GM12878 (cell line): Measurements from ENCODE around the gene NDUFS4. TPM values are rescaled to one million over a fixed set of nuclear protein-coding genes. Genes with fewer than 3 reads are reported as not detected.

Source experiments
- ATAC-seq: fragments of 200-7000 bp; cut with Tn5 transposase; 3 replicates; pipeline ENCODE4 v1.9.1; 2020; ENCODE audit warnings: mild to moderate bottlenecking, moderate library complexity
- BruUV-seq: library from RNA; stranded (reverse); fragments of 400-500 nt; replicated peaks from 2 replicates; lab custom pipeline; 2021; lab: Mats Ljungman, UMichigan
- CTCF ChIA-PET: fragments of 300-600 bp; sonication (Branson Sonifier 250); formaldehyde crosslinking; extraction: SDS; loops from one replicate; lab custom pipeline; 2021; ENCODE audit warnings: inconsistent platforms; lab: Yijun Ruan, JAX
- POLR2A ChIA-PET: fragments of 350-600 bp; formaldehyde crosslinking; extraction: SDS; loops from one replicate; lab custom pipeline; 2021; ENCODE audit warnings: inconsistent platforms; lab: Charles Lee
- RAD21 ChIA-PET: fragments of 300-600 bp; sonication (Branson Sonifier 250); formaldehyde crosslinking; loops from one replicate; lab custom pipeline; 2023; ENCODE audit warnings: antibody characterized with exemption; ENCODE audit not compliant: unreplicated experiment; lab: Charles Lee
- SMC1A ChIA-PET: fragments of 300-600 bp; sonication (Branson Sonifier 250); formaldehyde crosslinking; loops from one replicate; lab custom pipeline; 2023; ENCODE audit not compliant: unreplicated experiment, uncharacterized antibody; lab: Charles Lee
- DNase-seq: peaks from one replicate; pipeline ENCODE4 v3.0.0-alpha.2; 2011; ENCODE audit warnings: low read depth, low spot score
- FAIRE-seq: peaks from 3 replicates; lab custom pipeline; 2011; peaks lifted over from hg19 to GRCh38; lab: Jason Lieb, UNC
- H2AFZ ChIP-seq: 2 replicates; pipeline ENCODE4 v1.6.0; 2011; ENCODE audit warnings: low read depth, low read length, control low read depth; ENCODE audit not compliant: control insufficient read depth
- H3K27ac ChIP-seq: 2 replicates; pipeline ENCODE4 v1.5.1; 2011; ENCODE audit warnings: control low read depth; ENCODE audit not compliant: control insufficient read depth, insufficient read depth
- H3K27me3 ChIP-seq, 2 experiments: replicated peaks in 1 of 2; 2 replicates each; pipeline versions ENCODE4 v1.6.0 to v1.6.1; 2011; ENCODE audit warnings: low read length in 1 of 2; ENCODE audit not compliant: control insufficient read depth in 2 of 2, insufficient read depth in 2 of 2
- H3K36me3 ChIP-seq, 2 experiments: 2 replicates each; pipeline ENCODE4 v1.5.1; 2011; ENCODE audit warnings: low read length in 1 of 2; ENCODE audit not compliant: control insufficient read depth in 2 of 2, insufficient read depth in 2 of 2
- H3K4me1 ChIP-seq: 2 replicates; pipeline ENCODE4 v1.6.1; 2011; ENCODE audit warnings: mild to moderate bottlenecking, low read length, moderate library complexity, mixed read lengths; ENCODE audit not compliant: control insufficient read depth, insufficient read depth
- H3K4me2 ChIP-seq: 2 replicates; pipeline ENCODE4 v1.6.0; 2011; ENCODE audit warnings: control low read depth; ENCODE audit not compliant: control insufficient read depth, insufficient read depth
- H3K4me3 ChIP-seq: fragments of 200-600 bp; sonication (generic); 2 replicates; pipeline ENCODE4 v1.5.1; 2016
- H3K79me2 ChIP-seq: 2 replicates; pipeline ENCODE4 v1.6.0; 2011; ENCODE audit warnings: low read length; ENCODE audit not compliant: control insufficient read depth, insufficient read depth
- H3K9ac ChIP-seq: 2 replicates; pipeline ENCODE4 v1.8.0; 2011; ENCODE audit warnings: low read length, control low read depth, mixed read lengths; ENCODE audit not compliant: control insufficient read depth, insufficient read depth
- H3K9me3 ChIP-seq: replicated peaks from 3 replicates; pipeline ENCODE4 v1.5.1; 2011; ENCODE audit warnings: mild to moderate bottlenecking, low read length; ENCODE audit not compliant: control insufficient read depth, insufficient read depth
- H4K20me1 ChIP-seq: 2 replicates; pipeline ENCODE4 v1.6.0; 2011; ENCODE audit not compliant: control insufficient read depth, insufficient read depth
- ATF7 ChIP-seq: fragments of 450-650 bp; IDR thresholded peaks from 2 replicates; pipeline ENCODE4 v1.6.1; 2016; ENCODE audit warnings: low read depth, mild to moderate bottlenecking
- BACH1 ChIP-seq: fragments of 450-650 bp; IDR thresholded peaks from 2 replicates; pipeline ENCODE4 v1.6.1; 2017; ENCODE audit warnings: mild to moderate bottlenecking, borderline replicate concordance
- BRCA1 ChIP-seq: IDR thresholded peaks from 2 replicates; pipeline ENCODE4 v1.6.1; 2011; ENCODE audit warnings: low read depth, low read length, improper control_type of control experiment
- EGR1 ChIP-seq, 2 experiments: IDR thresholded peaks; 1 replicate in 1 of 2; 2 replicates in 1 of 2; pipeline ENCODE4 v1.6.1; 2011 to 2012; ENCODE audit warnings: low read depth in 2 of 2, low read length in 2 of 2, borderline replicate concordance in 1 of 2, mild to moderate bottlenecking in 1 of 2, moderate library complexity in 1 of 2
- EP300 ChIP-seq, 2 experiments: fragments of 150-350 bp in 1 of 2; IDR thresholded peaks; 2 replicates each; pipeline ENCODE4 v1.6.1; 2011 to 2012; ENCODE audit warnings: low read depth in 2 of 2, low read length in 2 of 2, borderline replicate concordance in 1 of 2, improper control_type of control experiment in 1 of 2, inconsistent platforms in 1 of 2; ENCODE audit not compliant: control insufficient read depth in 1 of 2
- EZH2 ChIP-seq: IDR thresholded peaks from 2 replicates; pipeline ENCODE4 v1.6.1; 2012; ENCODE audit warnings: low read depth, mild to moderate bottlenecking, control low read depth, inconsistent platforms, low read length, borderline replicate concordance; ENCODE audit not compliant: control insufficient read depth
- LARP7 ChIP-seq: fragments of 450-650 bp; IDR thresholded peaks from 2 replicates; pipeline ENCODE4 v1.6.1; 2017; ENCODE audit warnings: mild to moderate bottlenecking
- MEF2B ChIP-seq: fragments of 450-650 bp; IDR thresholded peaks from 2 replicates; pipeline ENCODE4 v1.6.1; 2018; ENCODE audit warnings: mild to moderate bottlenecking, moderate library complexity; ENCODE audit not compliant: partially characterized antibody, poor library complexity, severe bottlenecking
- NFIC ChIP-seq: IDR thresholded peaks from 2 replicates; pipeline ENCODE4 v1.6.1; 2012; ENCODE audit warnings: low read depth, mild to moderate bottlenecking, inconsistent platforms, low read length, moderate library complexity
- POLR2A ChIP-seq: IDR thresholded peaks from 2 replicates; pipeline ENCODE4 v1.6.1; 2011; ENCODE audit warnings: low read depth, mild to moderate bottlenecking, low read length
- POLR2AphosphoS5 ChIP-seq: IDR thresholded peaks from 2 replicates; pipeline ENCODE4 v1.6.1; 2011; ENCODE audit warnings: mild to moderate bottlenecking, low read length, inconsistent platforms
- REST ChIP-seq: IDR thresholded peaks from 2 replicates; pipeline ENCODE4 v1.6.1; 2012; ENCODE audit warnings: mild to moderate bottlenecking, low read depth, low read length
- TCF3 ChIP-seq: IDR thresholded peaks from 2 replicates; pipeline ENCODE4 v1.6.1; 2012; ENCODE audit warnings: low read depth, mild to moderate bottlenecking, low read length, borderline replicate concordance; ENCODE audit not compliant: insufficient read depth
- ZNF217 ChIP-seq: fragments of 450-650 bp; IDR thresholded peaks from 2 replicates; pipeline ENCODE4 v1.6.1; 2017; ENCODE audit warnings: antibody characterized with exemption, mild to moderate bottlenecking
- ZSCAN29 ChIP-seq: fragments of 450-650 bp; IDR thresholded peaks from 2 replicates; pipeline ENCODE4 v1.6.1; 2017; ENCODE audit warnings: mild to moderate bottlenecking, moderate library complexity
- ZZZ3 ChIP-seq: IDR thresholded peaks from 2 replicates; pipeline ENCODE4 v1.6.1; 2011; ENCODE audit warnings: low read depth; ENCODE audit not compliant: control insufficient read depth, insufficient read length
- WGBS: methylation state at CpG from one replicate; pipeline ENCODE4 v1.1.6; 2016; ENCODE audit warnings: low lambda C conversion rate; ENCODE audit not compliant: insufficient replicate concordance, insufficient coverage; ENCODE audit errors: missing lambda C conversion rate; 5-methylcytosine and 5-hydroxymethylcytosine counted together
- in situ Hi-C: fragments of 300-500 bp; cut with MboI; formaldehyde crosslinking; loops from 9 replicates; pipeline ENCODE4 v1.14.3; 2018; ENCODE audit warnings: mixed read lengths
- intact Hi-C: fragments of 100-400 bp; cut with micrococcal nuclease; formaldehyde crosslinking; loops from one replicate; pipeline ENCODE4 v1.14.2; 2022; ENCODE audit not compliant: unreplicated experiment
- polyA plus RNA-seq, 11 experiments: library from polyadenylated mRNA; depleted of rRNA in 4 of 11; unstranded in 6 of 11; stranded (reverse) in 5 of 11; fragments of >200 nt; fragmentation: Nextera tagmentation in 4 of 11; fragmentation: Illumina TruSeq in 1 of 11; extraction: Ambion mirVana in 4 of 11; extraction: Trizol in 1 of 11; gene quantifications; 1 replicate in 1 of 11; 2 replicates in 10 of 11; pipeline versions ENCODE4 v1.2.1 to v1.2.3, GENCODE V29; 2011 to 2016; ENCODE audit warnings: inconsistent platforms in 2 of 11, missing spikeins in 2 of 11, low read depth in 1 of 11
- total RNA-seq, 4 experiments: library from RNA; depleted of rRNA in 3 of 4; stranded (reverse); fragments of >200 nt in 3 of 4; fragmentation: Illumina TruSeq in 1 of 4; extraction: Trizol in 1 of 4; gene quantifications; 2 replicates each; pipeline versions ENCODE4 v1.2.1 to v1.2.3, GENCODE V29; 2013 to 2021

The NDUFS4 gene
- total and polyA plus RNA-seq, 10 of the 15 experiments (the other 5 are each of a cell fraction or from before 2014, with no cell fraction given), result 69.9 to 366 (median 114) TPM

GRCh38 chr5:53614376-53614885, 54.0 kb downstream of the NDUFS4 start:
- peak; percentile 49 for FAIRE-seq
- POLR2A ChIA-PET, result interaction anchor here (0.5 kb wide), 1 partner anchor 54 kb away, joined by 3 read pairs; no protein-coding TSS in a partner anchor

GRCh38 chr5:53616939-53617549, 56.6 kb downstream of the NDUFS4 start:
- no peaks in the 10 kb centered on the region for H3K27me3 ChIP-seq
- H2AFZ ChIP-seq, result no peak overlapping the region
- H3K9me3 ChIP-seq, result peaks cover under 1% of the 10 kb centered on the region; the same call in 1 of the 3 replicates
- no peak overlapping the region for H3K4me2 ChIP-seq
- no peak for DNase-seq
- no peaks in the 10 kb centered on the region for H3K4me1 ChIP-seq
- TF ChIP-seq EGR1 (IDR thresholded peaks at IDR 0.05; ENCODE audit: borderline replicate concordance in 1 of 2, low read depth in 2 of 2, low read length in 2 of 2) (no peak), REST (peak; percentile 81), ATF7 (no peak), POLR2AphosphoS5 (no peak)
- TF ChIP-seq, all 136 proteins: peak for 1
- in situ Hi-C loops, result no loop called here
- POLR2A ChIA-PET, result no interaction called here
- H3K4me3 ChIP-seq, result no peak overlapping the region
- FAIRE-seq (no peak), ATAC-seq (no peak)
- intact Hi-C loops, result no loop called here
- no peak overlapping the region for H3K27ac ChIP-seq
- no peak overlapping the region for H3K9ac ChIP-seq
- RAD21 ChIA-PET, result no interaction called here
- H3K36me3 ChIP-seq, result no peaks in the 10 kb centered on the region
- no peaks in the 10 kb centered on the region for H3K79me2 ChIP-seq
- CTCF ChIA-PET, result no interaction called here
- SMC1A ChIA-PET, result interaction anchor here (0.9 to 1.2 kb wide), 2 partner anchors 26 to 141 kb away, joined by 3 to 4 read pairs; no protein-coding TSS in a partner anchor
- no peaks in the 10 kb centered on the region for H4K20me1 ChIP-seq
- BruUV-seq, result no TSS peak
- WGBS, result 98% methylated on average over 3 of the region's 3 CpGs

More at GRCh38 chr5:53614376-53614885, 54.0 kb downstream of the NDUFS4 start:
- H3K4me2 ChIP-seq, result no peak overlapping the region
- ATAC-seq, result no peak
- no peak overlapping the region for H3K9ac ChIP-seq
- CTCF ChIA-PET, result no interaction called here
- H4K20me1 ChIP-seq, result no peaks in the 10 kb centered on the region
- H3K27me3 ChIP-seq, result no peaks in the 10 kb centered on the region
- no TSS peak for BruUV-seq
- intact Hi-C loops, result no loop called here
- TF ChIP-seq ZSCAN29 (no peak), LARP7 (no peak), ZZZ3 (no peak), BACH1 (no peak), NFIC (no peak), EP300 (IDR thresholded peaks at IDR 0.05; ENCODE audit: borderline replicate concordance in 1 of 2, control insufficient read depth in 1 of 2, low read depth in 2 of 2, low read length in 2 of 2) (no peak), POLR2A (no peak), BRCA1 (no peak), ZNF217 (no peak), MEF2B (no peak), EZH2 (no peak), TCF3 (no peak)
- no peaks in the 10 kb centered on the region for H3K9me3 ChIP-seq
- no peak overlapping the region for H3K27ac ChIP-seq
- SMC1A ChIA-PET, result no interaction called here
- no peak overlapping the region for H2AFZ ChIP-seq
- no peaks in the 10 kb centered on the region for H3K79me2 ChIP-seq
- no peak for DNase-seq
- RAD21 ChIA-PET, result no interaction called here
- WGBS, result 70% methylated on average over 2 of the region's 2 CpGs
- no peak overlapping the region for H3K4me3 ChIP-seq
- no peaks in the 10 kb centered on the region for H3K36me3 ChIP-seq
- in situ Hi-C loops, result no loop called here
- H3K4me1 ChIP-seq, result no peaks in the 10 kb centered on the region
